Stimulated activated CD4-positive, alpha-beta T cell treated with anti-CD3 and anti-CD28 coated beads, TNF-alpha, amount 100 ng/mL, for 1 hour (primary cell): ENCODE data around the gene CEP85L.

Experiments
- DNase-seq, 3 donors: peaks; one replicate each; pipeline ENCODE4 v3.0.0-alpha.2; 2020; ENCODE audit warnings: low read depth in 3 of 3, low spot score in 1 of 3

CEP85L gene

DNA sequence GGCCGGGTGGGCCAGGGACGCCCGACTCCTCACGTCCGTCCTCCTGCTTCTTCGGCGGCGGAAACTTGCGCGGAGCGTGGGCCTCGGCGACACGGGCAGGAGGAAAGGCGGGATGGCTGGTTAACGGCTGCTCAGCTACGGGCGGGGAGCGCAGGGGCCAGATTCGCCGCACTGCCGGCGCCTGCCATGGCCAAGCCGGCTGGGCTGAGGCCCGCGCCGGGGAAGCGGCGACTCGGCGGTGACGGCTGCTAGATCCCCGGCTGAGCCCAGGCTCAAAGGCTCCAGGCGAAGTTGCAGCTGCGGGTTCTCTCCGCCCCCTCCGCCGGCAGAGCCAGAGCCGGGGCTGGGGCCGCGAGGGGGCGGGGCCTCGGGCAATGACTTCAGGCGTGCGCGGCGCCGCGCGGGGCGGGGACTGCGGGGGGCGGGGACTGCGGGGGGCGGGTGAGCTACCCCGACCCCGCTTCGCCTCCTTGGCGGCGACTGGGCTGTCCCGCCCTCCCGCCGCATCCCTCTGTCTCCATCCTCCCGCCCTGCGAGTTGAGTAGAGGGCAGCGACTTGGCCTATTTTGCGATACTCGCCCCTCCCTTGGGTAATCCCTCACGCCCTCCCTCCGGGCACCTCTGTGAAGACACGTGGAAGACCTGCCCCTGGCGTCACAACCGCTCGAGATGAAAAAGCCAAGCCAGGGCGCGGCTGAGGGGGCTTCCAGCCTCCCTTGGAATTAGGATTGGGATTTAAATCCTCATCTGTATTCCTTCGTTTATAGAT lies at the start of gene CEP85L:
Gene CEP85L, minus strand, starts transcription at position 310 of the 769 bp plus-strand sequence. CDS start 322 bp downstream, outside the sequence.
- DNase-seq = peak; percentile 73 to 86 (median 81)

GRCh38 chr6:118700531-118700930 lies 49.1 kb upstream of the CEP85L start:
- DNase-seq = no peak

DNA sequence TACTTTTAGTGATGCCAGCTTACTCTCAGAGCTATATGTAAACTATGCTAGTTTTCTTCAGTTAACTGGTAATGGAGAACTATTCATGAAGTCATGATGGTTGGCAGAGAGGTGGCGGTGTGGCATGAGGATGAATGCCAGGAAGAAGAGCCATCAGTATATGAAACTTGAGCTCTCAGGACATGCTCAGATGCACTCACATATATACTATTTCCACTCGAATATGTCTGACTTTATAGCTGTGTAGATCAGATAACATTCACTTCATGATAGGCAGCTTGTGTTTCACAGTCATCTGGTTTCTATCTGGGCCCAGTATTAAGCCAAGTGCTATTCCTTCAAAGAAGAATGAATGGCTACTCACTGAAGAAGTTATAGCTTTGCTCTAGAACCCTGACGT lies 46.2 kb upstream of the CEP85L start:
- no peak for DNase-seq

DNA sequence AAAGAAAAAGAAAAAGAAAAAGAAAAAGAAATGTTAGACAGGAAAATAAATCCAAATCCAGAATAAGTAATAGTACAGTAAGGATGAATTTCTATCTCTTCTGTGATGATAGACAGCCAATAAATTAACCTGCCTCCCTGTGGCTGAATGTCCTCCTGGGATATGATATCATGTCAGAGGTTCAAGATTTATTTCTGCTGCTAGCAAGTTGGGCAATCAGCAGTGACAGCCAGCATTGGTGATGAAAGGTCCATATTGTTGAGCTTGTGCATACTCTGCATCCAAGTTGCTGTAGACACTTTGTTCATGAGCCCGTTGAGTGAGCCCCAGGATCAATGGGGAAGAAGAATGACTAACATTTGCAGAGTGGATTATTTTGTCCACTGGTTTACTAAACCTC lies 44.9 kb upstream of the CEP85L start:
- no peak for DNase-seq

GRCh38 chr6:118693562-118693961 lies 42.2 kb upstream of the CEP85L start:
- DNase-seq = no peak

GRCh38 chr6:118685823-118686449 lies 34.5 kb upstream of the CEP85L start:
- DNase-seq = no peak

DNA sequence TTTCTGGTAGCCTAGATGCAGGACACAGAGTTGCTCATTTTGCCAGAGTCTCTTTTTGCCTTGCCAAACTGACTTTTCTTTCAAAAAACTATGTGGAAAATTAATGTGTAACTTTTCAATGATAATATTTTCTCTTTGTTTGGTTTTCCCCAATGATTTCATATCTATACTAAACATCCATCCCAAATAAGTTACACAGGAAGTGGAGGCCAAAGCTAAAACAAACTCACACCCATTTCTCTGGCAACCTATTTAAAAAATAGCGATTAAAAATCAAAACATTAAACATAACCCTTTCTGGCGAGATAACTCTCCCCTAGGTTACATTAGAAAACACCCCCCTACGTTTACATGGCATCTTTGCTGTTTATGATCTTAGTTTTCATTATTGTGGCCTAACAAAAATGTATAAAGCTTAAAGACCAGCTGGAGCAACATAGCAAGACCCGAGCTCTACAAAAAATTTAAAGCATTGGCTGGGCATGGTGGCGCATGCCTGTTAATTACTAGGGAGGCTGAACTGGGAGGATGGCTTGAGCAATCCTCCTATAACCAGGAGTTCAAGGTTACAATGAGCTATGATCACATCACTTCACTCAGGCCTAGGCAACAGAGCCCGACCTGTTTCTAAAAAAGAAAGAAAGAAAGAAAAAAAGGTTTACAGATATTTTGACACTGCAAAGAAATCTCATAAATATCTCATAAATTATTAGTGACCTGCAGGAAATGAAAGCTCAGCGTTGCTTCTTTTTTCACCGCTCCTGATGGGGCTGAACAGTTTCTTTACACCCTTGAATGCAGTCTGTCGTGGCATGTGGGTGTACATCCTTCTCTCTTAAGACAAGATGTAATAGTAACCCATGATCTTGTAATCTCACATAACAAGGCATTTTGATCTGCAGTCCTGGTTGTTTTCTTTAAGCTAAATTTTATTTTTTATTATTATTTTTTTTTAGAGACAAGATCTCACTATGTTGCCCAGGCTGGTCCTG lies 32.8 kb upstream of the CEP85L start:
- DNase-seq = no peak

- DNase-seq = no peak
Observed at GRCh38 chr6:118680452-118681095, 29.2 kb upstream of the CEP85L start.

DNA sequence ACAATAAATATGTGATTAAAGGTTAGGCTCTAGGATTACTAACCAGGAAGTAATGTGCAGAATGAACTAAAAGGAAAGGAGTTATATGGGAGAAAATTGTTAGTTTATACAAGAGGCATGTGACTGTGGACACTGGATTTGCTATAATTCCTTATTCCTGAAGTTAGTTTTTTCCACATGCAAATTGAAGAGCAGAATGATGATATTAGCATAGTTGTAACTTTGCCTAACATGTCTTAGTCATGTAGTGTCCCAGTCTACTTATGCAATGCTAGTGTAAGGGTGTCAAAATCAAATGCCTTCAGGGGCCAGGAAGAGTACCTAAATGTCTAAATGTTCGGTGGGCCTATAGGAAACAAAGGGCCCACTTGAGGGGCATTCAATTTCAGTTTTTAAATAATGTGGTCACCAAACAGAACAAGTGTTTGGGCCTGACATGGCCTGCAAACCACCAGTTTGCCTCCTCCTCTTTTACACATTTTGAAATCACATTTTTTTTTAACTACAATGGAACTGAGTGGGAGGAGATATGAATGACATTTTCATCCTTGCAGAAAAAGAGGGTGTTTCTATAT lies 28.0 kb upstream of the CEP85L start:
- no peak for DNase-seq

- no peak for DNase-seq
Observed at GRCh38 chr6:118678866-118679265, 27.5 kb upstream of the CEP85L start.

DNA sequence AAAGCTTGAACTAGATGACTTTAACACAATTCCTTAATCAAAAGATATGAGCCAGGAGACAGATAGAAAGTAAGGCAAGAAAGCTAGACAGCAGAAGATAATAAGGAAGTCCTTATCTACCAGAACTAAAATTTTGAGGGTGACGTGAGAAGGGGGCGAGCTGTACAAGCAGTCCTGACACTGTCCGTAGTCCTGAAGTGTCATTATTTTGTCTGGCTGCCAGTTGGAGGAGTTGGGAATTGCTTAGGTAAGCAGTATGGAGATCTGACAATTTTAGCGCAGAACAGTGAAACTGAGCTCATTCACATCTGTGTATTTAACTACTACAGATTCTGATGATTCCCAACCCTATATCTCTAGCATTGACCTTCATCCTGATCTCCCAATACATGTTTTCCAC lies 25.8 kb upstream of the CEP85L start:
- no peak for DNase-seq

DNA sequence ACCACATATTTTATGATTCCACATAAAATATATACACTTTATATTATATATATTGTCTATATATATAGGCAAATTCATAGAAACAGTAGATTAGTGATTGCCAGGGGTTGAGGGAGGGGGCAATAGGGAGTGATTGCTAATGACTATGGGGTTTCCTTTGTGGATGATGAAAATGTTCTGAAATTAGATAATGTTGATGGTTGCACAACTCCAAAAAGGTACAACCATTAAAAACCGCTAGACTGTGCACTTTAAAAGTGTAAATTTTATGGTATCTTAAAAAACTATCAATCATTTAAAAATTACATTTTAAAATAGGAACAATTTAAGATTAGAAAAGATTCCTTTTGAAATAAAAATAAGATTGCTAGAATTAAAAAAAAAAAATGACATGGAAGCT lies 23.8 kb upstream of the CEP85L start:
- no peak for DNase-seq

- no peak for DNase-seq
Observed at GRCh38 chr6:118674772-118675171, 23.4 kb upstream of the CEP85L start.

DNA sequence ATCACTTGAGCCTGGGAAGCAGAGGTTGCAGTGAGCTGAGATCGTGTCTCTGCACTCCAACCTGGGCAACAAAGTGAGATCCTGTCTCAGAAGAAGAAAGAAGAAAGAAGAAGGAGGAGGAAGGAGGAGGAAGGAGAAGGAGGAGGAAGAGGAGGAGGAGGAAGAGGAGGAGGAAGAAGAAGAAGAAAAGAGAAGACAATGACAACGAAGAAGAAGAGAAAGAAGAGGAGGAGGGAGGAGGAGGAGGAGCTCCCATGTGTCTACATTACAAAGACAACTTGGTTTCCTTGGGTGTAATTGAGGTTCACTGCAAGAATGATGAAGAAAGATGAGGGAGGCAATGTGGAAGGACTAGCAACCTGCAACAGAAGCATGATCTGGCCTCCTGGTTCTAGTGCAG lies 21.3 kb upstream of the CEP85L start:
- no peak for DNase-seq

- DNase-seq = no peak
Observed at GRCh38 chr6:118669561-118669960, 18.2 kb upstream of the CEP85L start.

GRCh38 chr6:118668761-118669385 lies 17.5 kb upstream of the CEP85L start:
- DNase-seq = no peak

GRCh38 chr6:118667988-118668387 lies 16.6 kb upstream of the CEP85L start:
- DNase-seq = no peak

DNA sequence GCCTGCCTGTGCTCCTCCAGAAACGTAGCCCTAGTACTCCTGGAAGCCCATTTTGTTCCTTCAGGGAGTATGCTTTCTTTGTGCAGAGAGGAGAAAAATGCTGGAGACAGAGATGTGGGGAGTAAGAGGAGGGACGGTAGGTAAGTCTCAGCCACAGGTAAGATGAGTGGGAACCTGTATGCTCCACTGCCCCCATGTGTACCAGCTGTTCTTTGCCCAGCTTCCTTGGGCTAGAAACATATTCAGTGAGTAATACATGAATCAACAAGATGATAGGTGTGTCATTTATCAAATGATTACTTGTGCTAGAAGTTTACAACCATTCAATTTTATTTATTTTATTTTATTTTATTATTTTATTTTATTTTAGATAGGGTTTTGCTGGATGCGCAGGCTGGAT lies 13.6 kb upstream of the CEP85L start:
- no peak for DNase-seq

GRCh38 chr6:118663993-118664985 lies 12.9 kb upstream of the CEP85L start:
- no peak for DNase-seq
